GM19372 (cell line): ENCODE results near the gene PHC2.

ENCODE experiments used
- ATAC-seq: cut with Tn5 transposase; IDR thresholded peaks from one replicate; pipeline ENCODE4 v1.9.1; 2021; ENCODE audit warnings: mild to moderate bottlenecking, low read depth, moderate library complexity; ENCODE audit not compliant: unreplicated experiment

Gene PHC2

GRCh38 chr1:33455539-33456501 is 24.9 kb upstream of the PHC2 start:
- ATAC-seq = no peak

- no peak for ATAC-seq
Observed at GRCh38 chr1:33454646-33455282, 23.9 kb upstream of the PHC2 start.

DNA sequence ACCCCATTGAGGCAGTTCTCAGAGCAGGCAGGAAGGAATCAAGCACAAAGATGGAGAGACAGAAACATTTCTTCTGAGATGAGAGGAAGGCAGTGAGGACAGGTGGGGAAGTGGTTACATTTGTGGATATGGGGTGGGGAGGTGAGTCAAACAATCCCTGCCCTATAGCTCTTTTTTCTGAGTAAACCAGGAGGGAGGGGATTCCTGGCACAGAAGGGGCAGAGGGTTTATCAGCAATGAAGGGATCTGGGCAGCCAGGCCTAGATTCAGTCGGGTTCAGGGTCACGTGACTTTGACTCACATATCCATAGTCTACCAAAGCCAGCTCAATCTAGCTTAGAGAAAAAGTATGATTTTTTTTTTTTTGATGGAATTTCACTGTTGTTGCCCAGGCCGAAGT is 15.7 kb upstream of the PHC2 start:
- ATAC-seq = no peak

- ATAC-seq = no peak
Observed at GRCh38 chr1:33445108-33445507, 14.2 kb upstream of the PHC2 start.

DNA sequence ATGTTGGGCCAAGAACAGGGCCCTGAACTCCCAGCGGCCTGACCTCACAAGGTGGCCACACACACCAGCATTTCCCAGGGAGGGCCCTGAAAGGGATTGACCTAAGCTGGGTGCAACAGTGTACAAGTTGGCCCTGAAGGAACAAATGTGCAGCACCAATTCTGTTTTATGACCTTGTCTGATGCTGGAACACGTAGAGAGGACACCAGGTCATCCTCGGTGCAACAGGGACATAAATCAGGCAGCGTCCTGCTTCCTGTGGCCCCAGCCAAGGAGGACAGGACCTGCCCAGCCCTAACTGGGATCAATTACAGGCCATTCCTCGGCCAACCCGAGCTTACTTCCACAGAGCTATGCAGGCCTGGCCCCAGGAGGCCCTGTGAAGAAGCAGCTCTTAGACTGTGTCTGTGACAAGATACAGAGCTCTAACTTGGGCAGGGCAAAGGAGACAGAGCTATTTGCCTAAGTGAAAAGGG is 12.8 kb upstream of the PHC2 start:
- no peak for ATAC-seq

DNA sequence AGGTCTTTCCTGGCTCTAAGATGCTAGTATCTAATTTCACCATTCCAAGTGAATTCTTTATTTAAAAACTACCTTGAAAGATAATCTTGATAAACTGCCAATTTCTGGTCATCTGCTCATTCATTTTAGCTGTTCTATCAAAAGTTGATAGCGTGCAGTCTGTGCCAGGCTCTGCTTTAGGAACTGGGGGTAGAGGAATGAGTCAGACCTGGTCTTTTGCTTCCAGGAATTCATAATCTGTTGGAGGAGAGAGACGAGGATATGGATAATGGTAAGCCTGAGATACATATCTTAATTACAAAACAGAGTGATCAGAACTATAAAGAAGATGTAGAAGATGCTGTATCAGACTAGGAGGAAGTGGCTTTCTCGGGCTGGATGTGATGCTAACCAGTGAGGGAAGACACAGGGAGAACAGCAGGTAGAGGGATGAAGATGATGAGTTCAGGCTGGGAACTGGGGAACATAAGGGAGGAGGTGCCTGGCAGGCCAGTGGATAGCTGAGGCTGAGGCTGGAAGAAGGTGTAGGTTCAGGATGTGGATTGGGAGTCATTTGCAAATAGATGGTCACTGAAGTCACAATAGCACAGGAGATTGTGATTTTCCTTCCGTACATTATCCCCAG is 12.3 kb upstream of the PHC2 start:
- no peak for ATAC-seq

- no peak for ATAC-seq
Observed at GRCh38 chr1:33442141-33442540, 11.2 kb upstream of the PHC2 start.

- no peak for ATAC-seq
Observed at GRCh38 chr1:33441088-33441745, 10.3 kb upstream of the PHC2 start.

DNA sequence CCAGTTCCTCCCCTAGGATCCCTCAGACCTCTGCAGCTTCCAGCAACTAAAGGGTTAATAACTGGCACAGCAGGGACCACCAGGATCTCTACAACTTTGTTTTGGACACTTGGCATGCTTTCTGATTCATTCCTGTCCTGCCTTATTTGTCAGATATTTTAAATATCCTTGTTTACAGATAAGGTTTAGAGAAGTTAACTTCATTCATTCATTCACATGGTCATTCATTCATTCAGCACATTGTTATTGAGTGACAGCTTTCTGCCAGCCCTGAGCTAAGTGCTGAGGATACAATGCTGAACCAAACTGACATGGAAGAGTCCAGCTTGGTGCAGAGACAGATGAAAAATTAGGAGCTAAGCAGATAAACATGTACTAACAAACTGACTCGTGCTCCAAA is 8.8 kb upstream of the PHC2 start:
- no peak for ATAC-seq

GRCh38 chr1:33438364-33439160 is 7.7 kb upstream of the PHC2 start:
- ATAC-seq = no peak

- ATAC-seq = no peak
Observed at GRCh38 chr1:33436557-33437285, 5.8 kb upstream of the PHC2 start.

DNA sequence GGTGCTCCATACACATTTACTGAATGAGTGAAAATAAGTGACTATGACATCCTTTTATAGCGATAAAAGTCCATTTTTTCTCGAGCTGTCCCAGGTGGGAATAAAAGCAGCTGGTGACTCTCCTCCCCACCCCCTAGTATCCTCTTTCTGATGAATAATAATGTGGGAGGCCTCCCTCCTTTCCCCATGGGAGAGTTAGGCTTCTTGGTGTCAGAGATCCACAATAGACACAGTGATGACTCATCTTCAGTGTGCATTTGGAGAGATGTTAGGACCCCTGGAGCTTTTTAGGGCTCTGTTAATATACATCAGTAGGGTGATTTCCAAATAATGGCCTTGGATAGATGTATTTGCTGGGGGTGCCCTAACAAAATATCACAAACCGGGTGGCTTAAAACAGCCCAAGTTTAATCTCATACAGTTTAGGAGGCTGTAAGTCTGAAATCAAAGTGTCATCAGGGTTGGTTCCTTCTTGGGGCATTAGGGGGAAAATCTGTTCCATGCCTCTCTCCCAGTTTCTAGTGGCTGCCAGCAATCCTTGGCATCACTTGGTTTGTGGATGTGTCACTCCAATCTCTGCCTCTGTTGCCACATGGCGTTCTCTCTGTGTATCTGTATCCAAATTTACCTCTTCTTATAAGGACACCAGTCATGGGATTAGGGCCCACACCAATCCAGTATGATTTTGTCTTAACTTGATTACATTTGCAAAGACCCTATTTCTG is 4.4 kb upstream of the PHC2 start:
- ATAC-seq = no peak

DNA sequence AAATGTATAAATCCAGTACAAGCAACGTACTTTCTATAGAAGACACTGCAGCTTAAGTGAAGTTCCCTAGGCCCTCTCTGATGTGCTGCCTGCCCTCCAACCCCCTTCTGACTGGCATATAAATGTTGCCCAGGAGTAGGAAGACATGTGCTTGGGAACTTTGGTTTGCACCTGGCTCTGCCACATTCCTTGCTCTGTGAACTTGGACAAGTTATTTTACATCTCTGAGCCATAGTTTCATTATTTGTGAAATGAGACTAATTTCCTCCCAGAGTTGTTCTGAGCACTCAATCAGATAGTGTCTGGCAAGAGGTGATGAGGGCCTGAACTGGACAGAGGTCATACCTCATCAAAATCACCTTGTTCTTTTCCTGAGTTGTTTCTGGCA is 3.5 kb upstream of the PHC2 start:
- ATAC-seq = no peak

- no peak for ATAC-seq
Observed at GRCh38 chr1:33433509-33434362, 2.8 kb upstream of the PHC2 start.

DNA sequence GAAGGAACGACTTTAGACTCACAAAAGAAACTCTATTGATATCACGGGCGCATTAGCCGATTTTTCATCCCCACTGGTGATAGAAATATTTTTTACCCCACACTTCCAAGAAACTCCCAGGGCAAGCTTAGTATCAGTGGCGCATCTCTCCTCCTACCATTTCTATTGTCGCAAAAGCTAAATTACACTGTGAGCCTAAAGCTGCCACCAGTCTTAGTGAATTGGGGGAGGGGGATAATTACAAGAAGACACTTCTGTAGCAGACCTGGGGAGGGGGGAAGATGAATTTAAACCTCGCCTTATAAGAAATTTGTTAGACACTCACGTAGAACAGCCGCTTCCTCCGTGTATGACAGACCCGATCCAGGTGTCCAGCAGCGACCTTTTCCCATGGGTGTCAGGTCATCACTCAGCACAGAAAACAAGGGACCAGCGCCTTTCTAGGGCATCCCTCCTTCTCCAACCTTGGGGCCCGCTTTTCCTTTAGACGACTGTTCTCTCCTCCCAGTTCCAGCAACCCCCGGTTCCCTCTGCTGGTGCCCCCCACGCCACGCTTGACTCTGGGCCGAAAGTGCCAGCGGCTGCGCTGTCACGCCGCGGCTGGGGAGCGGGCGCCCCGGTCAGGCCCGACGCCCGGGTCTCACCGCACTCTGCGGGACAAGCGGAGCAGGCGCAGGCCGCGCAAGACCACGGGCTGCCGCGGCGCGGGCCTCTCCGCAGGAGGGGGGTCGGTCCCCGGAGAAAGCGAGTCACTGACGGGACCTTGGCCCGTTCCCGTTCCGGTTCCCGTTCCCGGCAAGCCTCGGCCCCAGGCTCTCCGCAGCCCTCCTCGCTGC is 821 bp downstream of the PHC2 start:
- ATAC-seq = peak; percentile 22

GRCh38 chr1:33429332-33429731 is 1.6 kb downstream of the PHC2 start:
- ATAC-seq = no peak

- no peak for ATAC-seq
Observed at GRCh38 chr1:33428661-33429060, 2.2 kb downstream of the PHC2 start.
